ENCODE data around the gene CLK4. TPM values are rescaled to one million over a fixed set of nuclear protein-coding genes. Genes with fewer than 3 reads are reported as not detected.
A peak's percentile ranks its signal among the peaks of the same experiment; 100 is the strongest.

Gene CLK4
- total RNA-seq, 1 experiment from 2014 or later, result 16.0 TPM

- no peaks in the 10 kb centered on the region for H3K36me3 Mint-ChIP-seq
- H3K9me3 Mint-ChIP-seq, result no peaks in the 10 kb centered on the region
- POLR2A ChIA-PET, result no interaction called here
Measured at GRCh38 chr5:178630475-178630930, 3.7 kb upstream of the CLK4 start.

GRCh38 chr5:178627259-178627598, 379 bp upstream of the CLK4 start:
- Mint-ChIP-seq H3K36me3 (peaks cover 7% of the 10 kb centered on the region), H3K27ac (peak overlapping the region; percentile 41; the same call in 1 of the 2 replicates), H3K4me1 (peaks cover 41% of the 10 kb centered on the region), H3K9me3 (no peaks in the 10 kb centered on the region), H3K27me3 (ENCODE audit: low read depth) (peaks cover 19% of the 10 kb centered on the region), H3K4me3 (peak overlapping the region; percentile 78)
- no peak for TF ChIP-seq PREB (CRISPR knock-in tag; IDR thresholded peaks at IDR 0.05; ENCODE audit: borderline replicate concordance)
- no peak for TF ChIP-seq NFE2L1 (CRISPR knock-in tag; IDR thresholded peaks at IDR 0.05)
- TF ChIP-seq GTF2I (CRISPR knock-in tag; conservative IDR thresholded peaks at IDR 0.05), result no peak
- peak; percentile 29 for ATAC-seq
- ChIA-PET POLR2A (interaction anchor here (0.5 kb wide), 1 partner anchor 1050 kb away, joined by 4 read pairs; no protein-coding TSS in a partner anchor), CTCF (no interaction called here)
- DNase-seq (ENCODE audit: low spot score), result no peak

More at GRCh38 chr5:178630475-178630930, 3.7 kb upstream of the CLK4 start:
- DNase-seq (ENCODE audit: low spot score) (no peak), ATAC-seq (no peak)
- peaks cover 24% of the 10 kb centered on the region for H3K27me3 Mint-ChIP-seq (ENCODE audit: low read depth)
- CTCF ChIA-PET, result no interaction called here
- no peak overlapping the region for H3K4me3 Mint-ChIP-seq
- H3K27ac Mint-ChIP-seq, result no peak overlapping the region
- TF ChIP-seq ZNF138 (CRISPR knock-in tag; conservative IDR thresholded peaks at IDR 0.05) (no peak), ZNF512 (CRISPR knock-in tag; IDR thresholded peaks at IDR 0.05; ENCODE audit: borderline replicate concordance) (no peak), GABPB1 (CRISPR knock-in tag; IDR thresholded peaks at IDR 0.05) (peak; percentile 18; the same call in 1 of the 2 replicates), TEAD4 (CRISPR knock-in tag; IDR thresholded peaks at IDR 0.05) (no peak), ZSCAN18 (CRISPR knock-in tag; IDR thresholded peaks at IDR 0.05) (no peak)
- peaks cover 20% of the 10 kb centered on the region for H3K4me1 Mint-ChIP-seq

GRCh38 chr5:178625679-178626483, 969 bp downstream of the CLK4 start:
- Mint-ChIP-seq H3K9me3 (no peaks in the 10 kb centered on the region), H3K27ac (peak overlapping the region; percentile 95), H3K4me3 (peak overlapping the region; percentile 78), H3K27me3 (ENCODE audit: low read depth) (peaks cover 19% of the 10 kb centered on the region), H3K36me3 (peaks cover 10% of the 10 kb centered on the region), H3K4me1 (peaks cover 44% of the 10 kb centered on the region)
- no peak; the same call in 1 of the 2 replicates for ATAC-seq
- DNase-seq (ENCODE audit: low spot score), result no peak
- POLR2A ChIA-PET, result interaction anchor here (1.0 to 1.9 kb wide), 2 partner anchors 104 to 416 kb away, joined by 3 to 7 read pairs; partner anchors contain the start of gene ZNF354A
- TF ChIP-seq ATF3 (CRISPR knock-in tag; conservative IDR thresholded peaks at IDR 0.05) (no peak), OVOL2 (CRISPR knock-in tag; IDR thresholded peaks at IDR 0.05; ENCODE audit: borderline replicate concordance) (no peak), GTF2I (CRISPR knock-in tag; conservative IDR thresholded peaks at IDR 0.05) (no peak), NFE2L1 (CRISPR knock-in tag; IDR thresholded peaks at IDR 0.05) (no peak), GABPB1 (CRISPR knock-in tag; IDR thresholded peaks at IDR 0.05) (no peak), NR3C1 (CRISPR knock-in tag; conservative IDR thresholded peaks at IDR 0.05; ENCODE audit: low read depth) (no peak), TEAD4 (CRISPR knock-in tag; IDR thresholded peaks at IDR 0.05) (no peak), MLX (CRISPR knock-in tag; IDR thresholded peaks at IDR 0.05) (no peak), GRHL2 (CRISPR knock-in tag; IDR thresholded peaks at IDR 0.05; ENCODE audit: insufficient replicate concordance, severe bottlenecking) (no peak), EMX1 (CRISPR knock-in tag; IDR thresholded peaks at IDR 0.05) (no peak), SMAD3 (CRISPR knock-in tag; IDR thresholded peaks at IDR 0.05; ENCODE audit: borderline replicate concordance) (no peak), ZNF396 (CRISPR knock-in tag; IDR thresholded peaks at IDR 0.05; ENCODE audit: borderline replicate concordance) (no peak), ZNF671 (CRISPR knock-in tag; IDR thresholded peaks at IDR 0.05) (no peak), NFYB (CRISPR knock-in tag; conservative IDR thresholded peaks at IDR 0.05; ENCODE audit: low read depth) (no peak)
- CTCF ChIA-PET, result interaction anchor here (0.8 to 1.6 kb wide), 3 partner anchors 36 to 165 kb away, joined by 4 to 9 read pairs (median 4); partner anchors contain the start of genes COL23A1 and ZNF354A

Measured in WTC11 (cell line).